HepG2 (cell line): ENCODE results near the gene DISP2. TPM values are rescaled to one million over a fixed set of nuclear protein-coding genes. Genes with fewer than 3 reads are reported as not detected.

Experiments used
- ATF7 ChIP-seq, 2 experiments: fragments of 450-650 bp in 1 of 2; sonication (generic) in 1 of 2; formaldehyde crosslinking in 1 of 2; IDR thresholded peaks; 2 replicates each; pipeline versions ENCODE4 v1.4.0 to v1.6.1; 2016 to 2020; ENCODE audit warnings: antibody characterized with exemption in 1 of 2, mild to moderate bottlenecking in 1 of 2, missing genetic modification reagents in 1 of 2
- CEBPB ChIP-seq: IDR thresholded peaks from 2 replicates; pipeline ENCODE4 v1.6.1; 2011; ENCODE audit warnings: low read depth, low read length, improper control_type of control experiment, borderline replicate concordance
- GPN1 ChIP-seq: sonication (generic); formaldehyde crosslinking; IDR thresholded peaks from 2 replicates; pipeline ENCODE4 v1.5.1; 2020; ENCODE audit warnings: missing genetic modification reagents, borderline replicate concordance
- HCFC1 ChIP-seq: fragments of 150-350 bp; IDR thresholded peaks from 2 replicates; pipeline ENCODE4 v1.6.1; 2014; ENCODE audit warnings: low read depth, low read length
- HIVEP1 ChIP-seq: sonication (generic); formaldehyde crosslinking; IDR thresholded peaks from 2 replicates; pipeline ENCODE4 v1.4.0; 2020; ENCODE audit warnings: mild to moderate bottlenecking, missing genetic modification reagents
- KDM5B ChIP-seq: sonication (generic); formaldehyde crosslinking; IDR thresholded peaks from 2 replicates; pipeline ENCODE4 v1.4.0; 2020; ENCODE audit warnings: missing genetic modification reagents, mild to moderate bottlenecking, borderline replicate concordance
- KMT2B ChIP-seq: IDR thresholded peaks from 2 replicates; pipeline ENCODE4 v1.6.1; 2016; ENCODE audit warnings: missing genetic modification reagents, missing compliant biosample characterization
- MAZ ChIP-seq, 2 experiments: sonication (generic) in 1 of 2; formaldehyde crosslinking in 1 of 2; IDR thresholded peaks; 2 replicates each; pipeline versions ENCODE4 v1.5.0 to v1.6.1; 2012 to 2020; ENCODE audit warnings: low read depth in 2 of 2, mild to moderate bottlenecking in 2 of 2, borderline replicate concordance in 1 of 2, improper control_type of control experiment in 1 of 2, low read length in 1 of 2, missing genetic modification reagents in 1 of 2, moderate library complexity in 1 of 2
- NFE2L1 ChIP-seq: sonication (generic); formaldehyde crosslinking; IDR thresholded peaks from 2 replicates; pipeline ENCODE4 v1.4.0; 2020; ENCODE audit warnings: missing genetic modification reagents, mild to moderate bottlenecking, borderline replicate concordance
- POLR2AphosphoS5 ChIP-seq: IDR thresholded peaks from 2 replicates; pipeline ENCODE4 v1.6.1; 2012; ENCODE audit warnings: low read depth, low read length
- RFXANK ChIP-seq: IDR thresholded peaks from 2 replicates; pipeline ENCODE4 v1.6.1; 2016
- STAT5B ChIP-seq: sonication (generic); formaldehyde crosslinking; IDR thresholded peaks from 2 replicates; pipeline ENCODE4 v1.4.0; 2020; ENCODE audit warnings: missing genetic modification reagents
- TGIF2 ChIP-seq: IDR thresholded peaks from 2 replicates; pipeline ENCODE4 v1.6.1; 2016; ENCODE audit warnings: control low read depth, missing compliant biosample characterization
- ZNF251 ChIP-seq: sonication (generic); formaldehyde crosslinking; IDR thresholded peaks from 2 replicates; pipeline ENCODE4 v1.9.0; 2021; ENCODE audit warnings: mild to moderate bottlenecking, missing genetic modification reagents
- ZNF333 ChIP-seq: sonication (generic); formaldehyde crosslinking; IDR thresholded peaks from 2 replicates; pipeline ENCODE4 v1.4.0; 2020; ENCODE audit warnings: mild to moderate bottlenecking, missing genetic modification reagents, borderline replicate concordance
- polyA plus RNA-seq, 8 experiments: library from polyadenylated mRNA; depleted of rRNA in 3 of 8; stranded (reverse) in 7 of 8; unstranded in 1 of 8; fragments of >200 nt; fragmentation: Illumina TruSeq in 4 of 8; extraction: Trizol in 4 of 8; gene quantifications; 2 replicates each; pipeline versions ENCODE4 v1.2.1 to v1.2.3, GENCODE V29; 2011 to 2016; ENCODE audit warnings: low read depth in 4 of 8, missing spikeins in 1 of 8, mixed read lengths in 1 of 8; ENCODE audit not compliant: insufficient read depth in 1 of 8
- total RNA-seq, 5 experiments: library from RNA; depleted of rRNA; stranded (reverse); fragments of >200 nt; fragmentation: Illumina TruSeq; extraction: Trizol; gene quantifications; 2 replicates each; pipeline ENCODE4 v1.2.3, GENCODE V29; 2016; ENCODE audit warnings: low read depth in 1 of 5
- TF ChIP-seq, protein P1 (sequence below): sonication (generic); formaldehyde crosslinking; IDR thresholded peaks from 2 replicates; pipeline ENCODE4 v1.8.1; 2023; ENCODE audit warnings: missing genetic modification reagents, mild to moderate bottlenecking, borderline replicate concordance
- TF ChIP-seq, protein P2 (sequence below): sonication (generic); formaldehyde crosslinking; IDR thresholded peaks from 2 replicates; pipeline ENCODE4 v1.4.0; 2020; ENCODE audit warnings: missing genetic modification reagents
- TF ChIP-seq, protein P3 (sequence below), 2 experiments: IDR thresholded peaks; 2 replicates each; pipeline ENCODE4 v1.6.1; 2011 to 2012; ENCODE audit warnings: low read length in 2 of 2, borderline replicate concordance in 1 of 2, low read depth in 1 of 2, mild to moderate bottlenecking in 1 of 2, moderate library complexity in 1 of 2
- TF ChIP-seq, protein P4 (sequence below): sonication (generic); formaldehyde crosslinking; IDR thresholded peaks from 2 replicates; pipeline ENCODE4 v1.5.1; 2020; ENCODE audit warnings: mild to moderate bottlenecking, missing genetic modification reagents, moderate library complexity
- TF ChIP-seq, protein P5 (sequence below): sonication (generic); formaldehyde crosslinking; IDR thresholded peaks from 2 replicates; pipeline ENCODE4 v1.4.0; 2020; ENCODE audit warnings: mild to moderate bottlenecking, missing genetic modification reagents

Gene DISP2
- total and polyA plus RNA-seq, 2 of the 13 experiments (the other 11 are each of a cell fraction or from before 2014, with no cell fraction given) = 0.09 to 0.32 TPM

DNA sequence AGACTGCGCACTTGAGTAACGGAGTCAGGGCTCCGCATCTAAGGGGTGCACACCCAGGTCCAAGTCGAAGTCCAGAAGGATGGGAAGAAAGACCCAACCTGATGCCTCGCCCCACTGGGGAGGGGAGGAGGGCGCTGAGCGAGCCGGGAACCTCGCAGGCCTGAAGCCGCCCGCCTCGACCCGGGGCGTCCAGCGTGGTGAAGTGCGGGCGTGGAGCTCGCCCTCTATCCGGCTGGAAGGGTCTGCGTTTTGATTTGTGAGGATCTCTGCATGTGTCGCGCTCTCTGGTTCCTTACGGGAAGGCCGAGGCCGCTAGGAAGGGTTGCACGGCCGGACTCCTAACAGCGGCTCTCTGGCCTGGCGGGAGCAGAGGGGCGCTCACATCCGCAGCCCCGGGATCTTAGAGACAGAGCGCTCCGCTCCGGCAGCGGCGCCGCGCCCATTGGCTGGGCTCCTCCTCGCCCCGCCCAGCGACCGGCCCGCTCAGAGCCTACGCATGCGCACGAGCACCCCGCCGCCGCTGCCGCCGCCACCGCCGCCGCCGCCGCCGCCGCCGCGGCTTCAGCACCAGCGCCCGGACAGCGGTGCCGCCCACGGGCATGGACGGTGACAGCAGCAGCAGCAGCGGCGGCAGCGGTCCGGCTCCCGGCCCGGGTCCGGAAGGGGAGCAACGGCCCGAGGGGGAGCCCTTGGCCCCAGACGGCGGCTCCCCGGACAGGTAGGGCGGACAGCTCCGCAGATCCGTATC is at the start of gene DISP2 (continued):
- TF ChIP-seq, protein P1, sequence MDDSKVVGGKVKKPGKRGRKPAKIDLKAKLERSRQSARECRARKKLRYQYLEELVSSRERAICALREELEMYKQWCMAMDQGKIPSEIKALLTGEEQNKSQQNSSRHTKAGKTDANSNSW (CRISPR knock-in tag) = no peak
- TF ChIP-seq POLR2AphosphoS5 (no peak), ZNF251 (CRISPR knock-in tag) (no peak), NFE2L1 (CRISPR knock-in tag) (no peak), KDM5B (CRISPR knock-in tag) (peak; percentile 57; the same call in 1 of the 2 replicates), ZNF333 (no peak), STAT5B (CRISPR knock-in tag) (no peak), ATF7 (IDR thresholded peaks at IDR 0.05) (no peak), ATF7 (CRISPR knock-in tag; IDR thresholded peaks at IDR 0.05) (no peak), HCFC1 (no peak), KMT2B (no peak; the same call in 1 of the 2 replicates), GPN1 (CRISPR knock-in tag) (no peak), CEBPB (no peak), HIVEP1 (CRISPR knock-in tag) (no peak), TGIF2 (0 out of 2 replicates have a peak, but pooled peaks have one; percentile 61), RFXANK (CRISPR knock-in tag) (no peak), MAZ (IDR thresholded peaks at IDR 0.05; ENCODE audit: borderline replicate concordance, low read depth, low read length) (no peak), MAZ (CRISPR knock-in tag; IDR thresholded peaks at IDR 0.05; ENCODE audit: low read depth) (peak; percentile 82)
- TF ChIP-seq, protein P2, sequence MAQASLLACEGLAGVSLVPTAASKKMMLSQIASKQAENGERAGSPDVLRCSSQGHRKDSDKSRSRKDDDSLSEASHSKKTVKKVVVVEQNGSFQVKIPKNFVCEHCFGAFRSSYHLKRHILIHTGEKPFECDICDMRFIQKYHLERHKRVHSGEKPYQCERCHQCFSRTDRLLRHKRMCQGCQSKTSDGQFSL (CRISPR knock-in tag) = no peak; the same call in 1 of the 2 replicates
- TF ChIP-seq, protein P3, sequence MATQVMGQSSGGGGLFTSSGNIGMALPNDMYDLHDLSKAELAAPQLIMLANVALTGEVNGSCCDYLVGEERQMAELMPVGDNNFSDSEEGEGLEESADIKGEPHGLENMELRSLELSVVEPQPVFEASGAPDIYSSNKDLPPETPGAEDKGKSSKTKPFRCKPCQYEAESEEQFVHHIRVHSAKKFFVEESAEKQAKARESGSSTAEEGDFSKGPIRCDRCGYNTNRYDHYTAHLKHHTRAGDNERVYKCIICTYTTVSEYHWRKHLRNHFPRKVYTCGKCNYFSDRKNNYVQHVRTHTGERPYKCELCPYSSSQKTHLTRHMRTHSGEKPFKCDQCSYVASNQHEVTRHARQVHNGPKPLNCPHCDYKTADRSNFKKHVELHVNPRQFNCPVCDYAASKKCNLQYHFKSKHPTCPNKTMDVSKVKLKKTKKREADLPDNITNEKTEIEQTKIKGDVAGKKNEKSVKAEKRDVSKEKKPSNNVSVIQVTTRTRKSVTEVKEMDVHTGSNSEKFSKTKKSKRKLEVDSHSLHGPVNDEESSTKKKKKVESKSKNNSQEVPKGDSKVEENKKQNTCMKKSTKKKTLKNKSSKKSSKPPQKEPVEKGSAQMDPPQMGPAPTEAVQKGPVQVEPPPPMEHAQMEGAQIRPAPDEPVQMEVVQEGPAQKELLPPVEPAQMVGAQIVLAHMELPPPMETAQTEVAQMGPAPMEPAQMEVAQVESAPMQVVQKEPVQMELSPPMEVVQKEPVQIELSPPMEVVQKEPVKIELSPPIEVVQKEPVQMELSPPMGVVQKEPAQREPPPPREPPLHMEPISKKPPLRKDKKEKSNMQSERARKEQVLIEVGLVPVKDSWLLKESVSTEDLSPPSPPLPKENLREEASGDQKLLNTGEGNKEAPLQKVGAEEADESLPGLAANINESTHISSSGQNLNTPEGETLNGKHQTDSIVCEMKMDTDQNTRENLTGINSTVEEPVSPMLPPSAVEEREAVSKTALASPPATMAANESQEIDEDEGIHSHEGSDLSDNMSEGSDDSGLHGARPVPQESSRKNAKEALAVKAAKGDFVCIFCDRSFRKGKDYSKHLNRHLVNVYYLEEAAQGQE (IDR thresholded peaks at IDR 0.05; ENCODE audit: borderline replicate concordance in 1 of 2, low read depth in 1 of 2, low read length in 2 of 2) = peak in 1 of 2 experiments; percentile 92
- TF ChIP-seq, protein P4, sequence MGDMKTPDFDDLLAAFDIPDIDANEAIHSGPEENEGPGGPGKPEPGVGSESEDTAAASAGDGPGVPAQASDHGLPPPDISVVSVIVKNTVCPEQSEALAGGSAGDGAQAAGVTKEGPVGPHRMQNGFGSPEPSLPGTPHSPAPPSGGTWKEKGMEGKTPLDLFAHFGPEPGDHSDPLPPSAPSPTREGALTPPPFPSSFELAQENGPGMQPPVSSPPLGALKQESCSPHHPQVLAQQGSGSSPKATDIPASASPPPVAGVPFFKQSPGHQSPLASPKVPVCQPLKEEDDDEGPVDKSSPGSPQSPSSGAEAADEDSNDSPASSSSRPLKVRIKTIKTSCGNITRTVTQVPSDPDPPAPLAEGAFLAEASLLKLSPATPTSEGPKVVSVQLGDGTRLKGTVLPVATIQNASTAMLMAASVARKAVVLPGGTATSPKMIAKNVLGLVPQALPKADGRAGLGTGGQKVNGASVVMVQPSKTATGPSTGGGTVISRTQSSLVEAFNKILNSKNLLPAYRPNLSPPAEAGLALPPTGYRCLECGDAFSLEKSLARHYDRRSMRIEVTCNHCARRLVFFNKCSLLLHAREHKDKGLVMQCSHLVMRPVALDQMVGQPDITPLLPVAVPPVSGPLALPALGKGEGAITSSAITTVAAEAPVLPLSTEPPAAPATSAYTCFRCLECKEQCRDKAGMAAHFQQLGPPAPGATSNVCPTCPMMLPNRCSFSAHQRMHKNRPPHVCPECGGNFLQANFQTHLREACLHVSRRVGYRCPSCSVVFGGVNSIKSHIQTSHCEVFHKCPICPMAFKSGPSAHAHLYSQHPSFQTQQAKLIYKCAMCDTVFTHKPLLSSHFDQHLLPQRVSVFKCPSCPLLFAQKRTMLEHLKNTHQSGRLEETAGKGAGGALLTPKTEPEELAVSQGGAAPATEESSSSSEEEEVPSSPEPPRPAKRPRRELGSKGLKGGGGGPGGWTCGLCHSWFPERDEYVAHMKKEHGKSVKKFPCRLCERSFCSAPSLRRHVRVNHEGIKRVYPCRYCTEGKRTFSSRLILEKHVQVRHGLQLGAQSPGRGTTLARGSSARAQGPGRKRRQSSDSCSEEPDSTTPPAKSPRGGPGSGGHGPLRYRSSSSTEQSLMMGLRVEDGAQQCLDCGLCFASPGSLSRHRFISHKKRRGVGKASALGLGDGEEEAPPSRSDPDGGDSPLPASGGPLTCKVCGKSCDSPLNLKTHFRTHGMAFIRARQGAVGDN = peak; percentile 83
- TF ChIP-seq, protein P5, sequence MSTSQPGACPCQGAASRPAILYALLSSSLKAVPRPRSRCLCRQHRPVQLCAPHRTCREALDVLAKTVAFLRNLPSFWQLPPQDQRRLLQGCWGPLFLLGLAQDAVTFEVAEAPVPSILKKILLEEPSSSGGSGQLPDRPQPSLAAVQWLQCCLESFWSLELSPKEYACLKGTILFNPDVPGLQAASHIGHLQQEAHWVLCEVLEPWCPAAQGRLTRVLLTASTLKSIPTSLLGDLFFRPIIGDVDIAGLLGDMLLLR (CRISPR knock-in tag) = no peak
